Naive thymus-derived CD8-positive, alpha-beta T cell (primary cell): Measurements from ENCODE around the gene ATXN1. TPM values are rescaled to one million over a fixed set of nuclear protein-coding genes. Genes with fewer than 3 reads are reported as not detected.
A peak's percentile ranks its signal among the peaks of the same experiment; 100 is the strongest.

Source experiments
- ATAC-seq, 2 donors: fragments of 150-1000 bp; cut with Tn5 transposase in 1 of 2; sonication (Bioruptor Pico), chemical (Tn5 transposase) in 1 of 2; 1 replicate in 1 of 2; 2 replicates in 1 of 2; pipeline ENCODE4 v1.10.0; 2021; ENCODE audit warnings: mild to moderate bottlenecking in 2 of 2, moderate library complexity in 2 of 2
- POLR2A ChIA-PET: fragments of 350-600 bp; sonication (Branson Sonifier 250); formaldehyde crosslinking; loops from one replicate; lab custom pipeline; 2021; ENCODE audit warnings: antibody characterized with exemption; lab: Charles Lee
- DNase-seq, 10 donors: peaks; one replicate each; pipeline versions ENCODE4 v3.0.0 to v3.0.0-alpha.2; 2020 to 2022
- H3K27ac Mint-ChIP-seq, 10 donors: one replicate each; pipeline ENCODE4 v1.8.0; 2020 to 2022; ENCODE audit warnings: mild to moderate bottlenecking in 10 of 10, mixed read lengths in 10 of 10, moderate library complexity in 4 of 10, inconsistent platforms in 1 of 10
- H3K27me3 Mint-ChIP-seq, 5 donors: one replicate each; pipeline ENCODE4 v1.8.0; 2021 to 2022; ENCODE audit warnings: mixed read lengths in 5 of 5
- H3K36me3 Mint-ChIP-seq, 3 donors: one replicate each; pipeline ENCODE4 v1.8.0; 2020 to 2022; ENCODE audit warnings: mixed read lengths in 3 of 3, mild to moderate bottlenecking in 2 of 3, inconsistent platforms in 1 of 3
- H3K4me1 Mint-ChIP-seq, 4 donors: one replicate each; pipeline ENCODE4 v1.8.0; 2021 to 2022; ENCODE audit warnings: mixed read lengths in 4 of 4
- H3K4me3 Mint-ChIP-seq, 10 donors: one replicate each; pipeline ENCODE4 v1.8.0; 2020 to 2022; ENCODE audit warnings: mild to moderate bottlenecking in 10 of 10, mixed read lengths in 10 of 10, moderate library complexity in 6 of 10, inconsistent platforms in 1 of 10
- H3K9me3 Mint-ChIP-seq, 9 donors: one replicate each; pipeline ENCODE4 v1.8.0; 2020 to 2022; ENCODE audit warnings: mixed read lengths in 9 of 9, mild to moderate bottlenecking in 3 of 9, inconsistent platforms in 1 of 9, moderate library complexity in 1 of 9
- polyA plus RNA-seq, 3 donors: library from polyadenylated mRNA; unstranded; fragments of 300-500 nt; fragmentation: Illumina TruSeq; gene quantifications; one replicate each; pipeline ENCODE4 v1.2.3, GENCODE V29; 2021
- total RNA-seq, 8 experiments: library from RNA in 2 of 8; stranded (reverse) in 2 of 8; gene quantifications; one replicate each; pipeline ENCODE4 v1.2.3 and lab custom pipeline; 2021 to 2026

ATXN1 gene
- total and polyA plus RNA-seq, 5 experiments from 2014 or later, result 2.7 to 42.3 (median 8.2) TPM

DNA sequence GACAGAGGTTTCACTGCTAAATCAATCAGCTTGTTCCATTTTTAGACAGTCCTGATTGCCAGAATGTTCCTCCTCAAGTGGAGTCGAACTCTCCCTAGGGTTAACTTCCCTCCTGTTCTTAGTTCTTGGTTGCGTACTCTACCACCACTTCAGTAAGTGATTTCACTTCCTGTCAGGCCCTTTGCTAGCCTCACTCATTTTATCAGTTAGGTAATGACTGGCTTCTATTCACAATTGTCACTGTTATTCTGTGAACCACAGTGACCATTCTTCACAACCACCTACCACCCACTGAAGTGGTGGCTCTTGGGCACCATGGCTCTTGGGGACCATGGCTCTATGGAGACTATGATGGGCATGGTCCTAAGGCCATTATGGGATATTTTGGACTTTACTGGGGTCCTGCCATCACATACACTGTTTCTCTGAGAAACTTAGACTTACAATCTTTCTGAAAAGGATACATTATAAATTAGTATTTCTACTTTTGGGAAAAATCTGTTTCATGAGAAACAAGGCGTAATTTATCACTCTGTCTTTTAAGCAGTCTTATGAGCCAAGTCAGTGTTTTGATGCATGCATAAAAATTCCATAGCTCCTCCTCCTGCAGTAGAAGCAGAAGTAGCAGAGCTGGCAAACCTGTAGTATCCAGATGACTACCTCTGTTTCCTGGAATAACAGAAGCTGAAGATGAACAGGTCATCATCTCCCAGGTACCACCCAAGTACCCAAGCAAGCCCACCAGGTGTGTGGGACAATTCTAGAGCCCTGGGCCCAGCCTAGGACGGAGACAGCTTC lies 66.3 kb downstream of the ATXN1 start:
- Mint-ChIP-seq H3K36me3 (peaks cover 0 to 2% (median 2%) of the 10 kb centered on the region in 3 donors), H3K9me3 (no peaks in the 10 kb centered on the region), H3K27ac (peak overlapping the region in 2 of 10 donors; percentile 2 to 52), H3K4me1 (peaks cover 26 to 77% (median 41%) of the 10 kb centered on the region in 4 donors), H3K4me3 (peak overlapping the region in 1 of 10 donors; percentile 45), H3K27me3 (no peaks in the 10 kb centered on the region)
- DNase-seq, result no peak
- POLR2A ChIA-PET, result no interaction called here
- ATAC-seq, result no peak

DNA sequence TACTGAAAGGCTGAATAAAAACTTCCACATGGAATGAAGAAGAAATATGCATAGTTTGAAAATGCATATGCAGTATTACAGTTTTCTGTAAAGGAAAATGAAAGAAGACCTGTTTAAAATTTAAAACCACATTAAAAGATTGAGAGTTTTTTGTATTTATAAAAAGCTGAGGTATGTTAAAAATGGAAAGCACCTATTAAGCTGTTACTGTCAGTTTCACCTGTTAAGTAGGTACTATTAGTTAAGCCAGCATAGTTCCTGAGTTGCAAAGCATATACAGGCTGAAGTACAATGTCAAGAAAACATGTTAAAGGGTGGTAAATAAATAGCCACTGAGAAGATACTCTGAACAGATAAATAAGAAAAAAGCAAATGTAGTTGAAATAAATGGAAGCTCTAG lies 69.9 kb downstream of the ATXN1 start:
- H3K4me3 Mint-ChIP-seq, result peak overlapping the region in 1 of 10 donors; percentile 7
- peak overlapping the region in 1 of 10 donors; percentile 73 for H3K27ac Mint-ChIP-seq
- H3K9me3 Mint-ChIP-seq, result no peaks in the 10 kb centered on the region
- peaks cover 0 to 6% (median 2%) of the 10 kb centered on the region in 3 donors for H3K36me3 Mint-ChIP-seq
- H3K4me1 Mint-ChIP-seq, result peaks cover 27 to 70% (median 41%) of the 10 kb centered on the region in 4 donors
- ATAC-seq, result no peak
- no peaks in the 10 kb centered on the region for H3K27me3 Mint-ChIP-seq
- no peak for DNase-seq
- POLR2A ChIA-PET, result no interaction called here

DNA sequence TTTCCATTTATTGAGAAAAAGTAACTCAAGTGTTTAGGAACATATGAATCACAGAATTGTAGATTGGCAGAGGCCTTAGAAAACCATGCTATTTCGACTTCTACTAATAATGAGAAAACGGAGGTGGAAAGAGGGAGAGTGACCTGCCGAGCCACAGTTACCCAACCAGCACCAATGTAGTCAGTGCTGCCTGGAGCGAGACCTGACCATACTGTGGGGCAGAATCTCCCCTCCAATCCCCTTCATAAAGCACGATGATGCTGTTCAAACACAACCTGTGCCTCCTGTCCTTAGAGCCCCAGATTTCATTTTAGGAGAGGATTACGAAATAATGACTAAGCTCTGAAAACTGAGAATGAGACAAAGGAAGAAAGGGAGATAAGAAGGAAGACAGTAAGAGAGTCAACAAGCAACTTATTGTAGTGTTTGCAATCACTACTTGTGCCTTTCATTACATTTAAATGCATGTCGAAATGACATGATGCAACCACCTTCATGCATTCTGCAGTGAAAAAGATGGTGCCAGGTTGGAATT lies 70.6 kb downstream of the ATXN1 start:
- peak overlapping the region in 2 of 10 donors; percentile 15 to 45 for H3K27ac Mint-ChIP-seq
- DNase-seq, result no peak
- peak overlapping the region in 1 of 10 donors; percentile 28 for H3K4me3 Mint-ChIP-seq
- no peaks in the 10 kb centered on the region for H3K27me3 Mint-ChIP-seq
- H3K9me3 Mint-ChIP-seq, result no peaks in the 10 kb centered on the region
- no peak for ATAC-seq
- POLR2A ChIA-PET, result no interaction called here
- H3K36me3 Mint-ChIP-seq, result peaks cover 0 to 6% (median 2%) of the 10 kb centered on the region in 3 donors
- peaks cover 27 to 74% (median 41%) of the 10 kb centered on the region in 4 donors for H3K4me1 Mint-ChIP-seq

DNA sequence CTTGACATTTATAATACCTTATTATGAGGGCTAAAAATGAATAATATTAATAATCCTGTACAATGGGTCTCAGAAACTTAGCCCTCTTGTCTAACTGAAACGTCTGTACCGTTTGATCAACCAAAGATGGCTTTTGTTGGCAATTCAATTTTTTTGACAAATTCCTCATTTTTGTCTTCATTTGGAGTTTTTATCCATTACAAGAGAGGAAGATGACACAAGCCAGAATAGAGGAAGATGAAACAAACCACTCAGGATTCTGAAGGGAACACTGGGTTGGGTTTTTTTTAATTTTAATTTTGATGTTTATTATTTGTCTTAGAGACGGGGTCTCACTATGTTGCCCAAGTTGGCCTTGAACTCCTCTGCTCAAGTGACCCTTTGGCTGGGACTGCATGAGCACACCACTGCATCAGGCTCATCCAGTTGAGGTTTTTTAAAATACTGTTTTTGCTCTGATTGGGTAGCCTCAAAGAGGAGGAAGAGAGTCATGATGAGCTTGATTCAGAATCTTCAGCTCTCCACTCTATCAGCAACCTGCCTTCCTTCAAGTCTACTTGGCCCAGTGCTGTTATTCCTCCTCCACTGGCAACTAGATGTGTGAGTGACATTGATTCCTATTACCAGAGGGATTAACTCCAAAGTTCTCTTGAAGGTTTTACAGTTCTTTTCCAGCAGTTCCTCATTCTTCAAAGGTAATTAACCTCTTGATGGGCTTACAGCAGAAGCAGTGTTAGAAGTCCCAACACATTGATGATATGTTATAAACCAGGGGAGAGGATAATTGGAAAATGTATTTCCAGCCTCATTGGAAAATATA lies 71.3 kb downstream of the ATXN1 start:
- peaks cover 0 to 6% (median 2%) of the 10 kb centered on the region in 3 donors for H3K36me3 Mint-ChIP-seq
- no peaks in the 10 kb centered on the region for H3K27me3 Mint-ChIP-seq
- ATAC-seq, result no peak
- peaks cover 24 to 71% (median 40%) of the 10 kb centered on the region in 4 donors for H3K4me1 Mint-ChIP-seq
- POLR2A ChIA-PET, result no interaction called here
- no peak overlapping the region for H3K4me3 Mint-ChIP-seq
- no peak for DNase-seq
- no peaks in the 10 kb centered on the region for H3K9me3 Mint-ChIP-seq
- peak overlapping the region in 2 of 10 donors; percentile 15 to 45 for H3K27ac Mint-ChIP-seq

DNA sequence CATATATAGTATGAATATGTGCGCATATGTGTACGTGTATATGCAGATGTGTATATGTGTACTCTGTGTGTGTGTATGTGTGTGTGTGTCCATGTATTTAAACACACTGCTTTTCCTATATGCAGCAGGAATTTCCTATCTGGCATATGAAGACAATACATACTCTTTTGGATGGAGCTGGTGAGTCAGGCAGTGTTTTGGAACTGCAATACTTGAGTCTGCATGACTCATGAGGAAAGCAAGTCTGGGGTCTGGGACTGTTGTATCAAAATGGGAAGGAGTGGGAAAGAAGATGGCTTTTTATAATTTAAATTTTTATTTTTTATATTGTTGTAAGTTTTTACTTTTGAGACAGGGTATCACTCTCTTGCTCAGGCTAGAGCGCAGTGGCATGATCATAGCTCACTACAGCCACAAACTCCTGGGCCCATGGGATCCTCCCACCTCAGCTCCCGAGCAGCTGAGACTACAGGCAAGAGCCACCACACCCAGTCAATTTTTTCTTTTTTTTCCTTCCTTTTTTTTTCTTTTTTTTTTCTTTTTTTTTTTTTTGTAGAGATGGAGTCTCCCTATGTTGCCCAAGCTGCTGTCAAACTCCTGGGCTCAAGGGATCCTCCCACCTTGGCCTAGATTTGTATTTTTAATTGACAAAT lies 72.2 kb downstream of the ATXN1 start:
- no peak overlapping the region for H3K4me3 Mint-ChIP-seq
- POLR2A ChIA-PET, result no interaction called here
- ATAC-seq (no peak), DNase-seq (no peak)
- no peaks in the 10 kb centered on the region for H3K27me3 Mint-ChIP-seq
- H3K36me3 Mint-ChIP-seq, result peaks cover 0 to 6% (median 2%) of the 10 kb centered on the region in 3 donors
- peaks cover 21 to 72% (median 37%) of the 10 kb centered on the region in 4 donors for H3K4me1 Mint-ChIP-seq
- no peaks in the 10 kb centered on the region for H3K9me3 Mint-ChIP-seq
- peak overlapping the region in 3 of 10 donors; percentile 15 to 37 (median 17) for H3K27ac Mint-ChIP-seq

DNA sequence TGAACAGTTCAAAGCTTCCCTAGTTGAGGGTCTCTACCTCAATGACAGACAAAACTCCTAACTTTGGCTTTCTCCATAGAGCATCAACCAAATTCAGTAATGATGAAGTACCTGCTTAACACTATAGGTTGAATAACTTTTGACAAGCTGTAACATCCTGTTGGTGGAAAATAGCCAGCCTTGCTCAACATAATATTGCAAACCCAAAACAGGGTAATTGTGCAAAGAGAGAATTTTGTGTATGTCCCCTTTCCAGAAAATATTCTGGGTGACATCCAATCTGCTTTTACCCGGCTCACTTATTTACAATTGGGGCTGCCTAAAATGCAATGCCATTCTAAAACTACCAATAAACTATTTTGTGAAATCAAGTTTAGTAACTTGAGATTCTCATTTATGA lies 72.8 kb downstream of the ATXN1 start:
- Mint-ChIP-seq H3K27ac (peak overlapping the region in 3 of 10 donors; percentile 15 to 69 (median 17)), H3K36me3 (peaks cover 0 to 5% (median 5%) of the 10 kb centered on the region in 3 donors), H3K4me1 (peaks cover 21 to 75% (median 36%) of the 10 kb centered on the region in 4 donors), H3K9me3 (no peaks in the 10 kb centered on the region), H3K4me3 (no peak overlapping the region), H3K27me3 (no peaks in the 10 kb centered on the region)
- no peak for ATAC-seq
- no peak for DNase-seq
- POLR2A ChIA-PET, result no interaction called here

DNA sequence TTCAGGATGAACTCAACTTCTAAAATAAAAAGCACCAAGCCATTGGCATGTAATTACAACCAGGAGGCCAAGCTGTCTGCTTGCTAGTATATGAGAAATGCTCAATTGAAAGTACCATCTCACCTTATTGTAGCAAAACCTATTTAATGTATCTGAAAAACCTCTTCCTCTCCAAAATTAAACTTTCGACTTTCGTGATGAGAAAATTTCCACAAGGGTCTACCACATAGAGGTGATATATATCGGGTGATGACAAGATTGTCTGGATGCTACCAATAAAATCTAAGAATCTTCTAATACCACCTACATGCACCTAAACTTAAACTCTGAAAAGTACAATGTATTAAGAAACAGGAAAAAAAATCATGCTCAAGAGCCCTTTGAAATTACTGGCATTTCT lies 74.2 kb downstream of the ATXN1 start:
- Mint-ChIP-seq H3K4me1 (peaks cover 19 to 72% (median 33%) of the 10 kb centered on the region in 4 donors), H3K27me3 (no peaks in the 10 kb centered on the region), H3K27ac (peak overlapping the region in 2 of 10 donors; percentile 12 to 69), H3K9me3 (no peaks in the 10 kb centered on the region), H3K4me3 (peak overlapping the region in 2 of 10 donors; percentile 19 to 51), H3K36me3 (peaks cover 0 to 14% (median 10%) of the 10 kb centered on the region in 3 donors)
- POLR2A ChIA-PET, result no interaction called here
- DNase-seq, result no peak
- no peak for ATAC-seq

DNA sequence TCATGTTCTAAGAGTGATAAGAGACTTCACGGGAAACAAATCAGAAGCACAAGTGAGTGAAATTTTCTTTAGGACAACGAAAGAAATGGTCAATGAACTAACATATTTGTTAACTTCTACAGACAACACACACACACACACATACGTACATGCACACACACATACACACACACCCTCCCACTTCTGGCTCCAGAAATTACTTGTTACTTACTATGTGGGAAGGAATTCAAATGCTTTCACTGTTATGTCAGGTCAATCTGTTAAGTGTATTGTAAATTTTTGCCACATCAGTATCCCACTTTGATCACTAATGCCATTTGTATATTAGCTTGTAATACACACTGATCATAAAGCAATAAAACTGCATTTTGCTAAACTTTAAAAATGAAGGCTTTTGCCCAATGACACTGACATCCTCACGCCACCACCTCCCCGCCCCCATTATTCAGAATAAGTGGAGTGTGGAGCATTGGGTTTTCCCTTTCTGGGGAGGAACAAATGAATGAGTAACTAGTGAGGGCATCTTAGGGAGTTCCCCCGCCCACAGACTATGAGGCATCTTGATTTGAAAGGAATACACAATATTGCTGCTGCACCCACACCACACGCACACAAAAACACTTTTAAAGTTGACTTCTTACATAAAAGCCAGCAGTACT lies 76.2 kb downstream of the ATXN1 start:
- no peak overlapping the region for H3K4me3 Mint-ChIP-seq
- DNase-seq (peak in 3 of 10 donors; percentile 10 to 25 (median 12)), ATAC-seq (peak in 1 of 2 donors; percentile 68)
- peaks cover 0 to 22% (median 11%) of the 10 kb centered on the region in 3 donors for H3K36me3 Mint-ChIP-seq
- no peaks in the 10 kb centered on the region for H3K27me3 Mint-ChIP-seq
- peaks cover 9 to 60% (median 19%) of the 10 kb centered on the region in 4 donors for H3K4me1 Mint-ChIP-seq
- H3K27ac Mint-ChIP-seq, result peak overlapping the region in 1 of 10 donors; percentile 32
- POLR2A ChIA-PET, result no interaction called here
- H3K9me3 Mint-ChIP-seq, result no peaks in the 10 kb centered on the region

DNA sequence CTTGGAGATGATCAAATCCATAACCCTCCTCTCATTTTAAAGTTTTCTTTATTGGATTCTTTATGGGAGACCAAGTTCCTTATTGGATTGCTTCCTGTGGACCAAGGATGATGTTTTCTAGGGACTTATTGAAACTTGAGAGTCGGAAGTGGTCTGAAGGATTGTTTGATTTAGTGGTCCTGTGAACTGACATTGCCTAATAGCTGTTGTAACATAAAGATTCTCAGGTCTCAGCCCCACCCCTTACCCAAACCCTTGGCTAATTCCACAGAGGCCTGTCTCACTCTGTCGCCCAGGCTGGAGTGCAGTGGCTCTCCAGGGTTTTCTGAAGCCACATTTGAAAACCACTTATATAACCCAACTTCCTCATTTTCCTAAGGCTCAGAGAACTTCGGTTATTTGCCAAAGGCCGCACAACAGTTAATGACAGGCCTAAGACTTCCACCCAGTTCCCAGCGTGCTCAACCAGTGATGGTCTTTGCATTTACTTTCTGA lies 77.0 kb downstream of the ATXN1 start:
- H3K4me1 Mint-ChIP-seq, result peaks cover 10 to 60% (median 18%) of the 10 kb centered on the region in 4 donors
- ATAC-seq (no peak), DNase-seq (no peak)
- H3K36me3 Mint-ChIP-seq, result peaks cover 0 to 22% (median 12%) of the 10 kb centered on the region in 3 donors
- no peaks in the 10 kb centered on the region for H3K9me3 Mint-ChIP-seq
- H3K27ac Mint-ChIP-seq, result peak overlapping the region in 1 of 10 donors; percentile 32
- H3K27me3 Mint-ChIP-seq, result no peaks in the 10 kb centered on the region
- H3K4me3 Mint-ChIP-seq, result peak overlapping the region in 1 of 10 donors; percentile 43
- POLR2A ChIA-PET, result no interaction called here

DNA sequence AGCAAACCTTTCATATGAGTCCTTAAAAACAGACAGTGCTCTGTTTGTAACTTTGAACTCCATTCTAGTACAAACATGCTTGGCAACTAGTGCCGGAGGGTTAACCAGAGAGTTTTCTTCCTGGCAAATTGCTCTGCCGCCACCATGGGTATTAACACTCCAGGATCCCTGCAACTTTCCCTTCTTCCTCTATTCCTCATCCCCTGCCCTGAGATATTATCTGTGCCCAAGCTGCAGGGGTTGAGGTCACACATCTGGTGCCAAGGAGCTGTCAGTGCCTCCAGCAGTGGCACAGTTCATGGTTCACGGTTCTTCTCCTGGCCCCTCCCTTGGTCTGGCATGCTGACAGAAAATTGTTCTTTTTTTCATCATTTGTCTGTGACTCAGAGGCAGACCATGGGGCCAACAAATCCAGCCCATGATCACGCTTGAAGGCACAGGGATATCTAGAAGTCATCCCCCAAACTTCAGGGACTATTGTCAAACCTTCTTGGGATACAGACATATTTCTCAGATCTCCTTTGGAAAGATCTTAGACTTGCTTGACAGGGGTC lies 77.5 kb downstream of the ATXN1 start:
- no peaks in the 10 kb centered on the region for H3K27me3 Mint-ChIP-seq
- ATAC-seq, result no peak
- DNase-seq, result no peak
- no peaks in the 10 kb centered on the region for H3K9me3 Mint-ChIP-seq
- no peak overlapping the region for H3K4me3 Mint-ChIP-seq
- H3K4me1 Mint-ChIP-seq, result peaks cover 10 to 56% (median 15%) of the 10 kb centered on the region in 4 donors
- peaks cover 0 to 21% (median 13%) of the 10 kb centered on the region in 3 donors for H3K36me3 Mint-ChIP-seq
- POLR2A ChIA-PET, result no interaction called here
- peak overlapping the region in 2 of 10 donors; percentile 32 to 46 for H3K27ac Mint-ChIP-seq

DNA sequence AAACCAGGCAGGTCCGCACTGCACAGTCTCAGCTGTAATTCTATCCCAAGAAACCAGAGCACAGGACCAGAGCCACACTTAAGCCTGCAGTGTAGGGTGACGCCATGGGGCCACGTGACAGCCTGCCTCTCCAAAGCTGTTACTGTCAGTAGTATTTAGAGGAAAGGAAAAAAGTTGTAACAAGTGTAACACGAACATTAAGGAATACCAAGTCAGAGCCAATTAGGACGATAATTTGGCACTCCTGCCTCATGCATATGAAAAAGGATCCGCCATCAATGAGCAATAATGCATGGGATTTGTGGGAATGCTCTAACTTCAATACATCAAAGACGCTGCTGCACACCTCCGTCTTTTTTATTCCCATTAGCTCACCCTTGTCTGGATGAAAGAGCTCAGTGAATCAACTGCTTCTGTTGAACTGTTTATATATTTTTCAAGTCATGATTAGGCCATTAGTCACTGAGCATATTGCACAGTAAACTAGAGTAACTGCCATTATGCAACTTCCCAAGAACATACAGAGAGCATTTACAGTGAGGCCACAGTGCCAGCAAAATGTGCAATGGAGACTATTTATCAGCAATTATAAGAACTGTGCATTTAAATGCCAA lies 79.9 kb downstream of the ATXN1 start:
- H3K9me3 Mint-ChIP-seq, result no peaks in the 10 kb centered on the region
- no peak overlapping the region for H3K4me3 Mint-ChIP-seq
- no peaks in the 10 kb centered on the region for H3K27me3 Mint-ChIP-seq
- no peak for ATAC-seq
- DNase-seq, result no peak
- no peak overlapping the region for H3K27ac Mint-ChIP-seq
- H3K4me1 Mint-ChIP-seq, result peaks cover 0 to 34% (median 4%) of the 10 kb centered on the region in 4 donors
- peaks cover 0 to 18% (median 13%) of the 10 kb centered on the region in 3 donors for H3K36me3 Mint-ChIP-seq
- POLR2A ChIA-PET, result no interaction called here
